Measurements from ENCODE around the gene AOX1.
"Not testable (repeated sequence)": the region's sequence is repeated elsewhere in the genome, so short reads cannot be mapped to it uniquely, and the experiment has no call there.

AOX1 gene

DNA sequence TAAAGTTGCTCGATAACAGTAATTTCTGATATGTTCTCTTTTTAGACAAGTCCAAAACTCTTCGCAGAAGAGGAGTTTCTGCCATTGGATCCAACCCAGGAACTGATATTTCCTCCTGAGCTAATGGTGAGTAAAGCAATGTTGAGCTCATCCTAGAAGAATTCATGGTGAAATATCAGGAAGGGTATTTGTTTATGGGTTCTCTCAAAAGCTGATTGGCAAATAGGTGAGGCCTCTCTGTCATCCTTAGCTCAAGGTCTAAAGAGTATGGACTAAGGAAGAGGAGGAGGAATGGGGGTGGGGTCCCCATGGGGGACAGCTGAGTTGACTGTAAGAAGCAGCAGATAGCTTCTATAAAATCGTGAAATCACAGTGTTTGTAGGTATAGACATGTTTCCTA is 18.2 kb downstream of the AOX1 start:
- DNase-seq: no peak

DNA sequence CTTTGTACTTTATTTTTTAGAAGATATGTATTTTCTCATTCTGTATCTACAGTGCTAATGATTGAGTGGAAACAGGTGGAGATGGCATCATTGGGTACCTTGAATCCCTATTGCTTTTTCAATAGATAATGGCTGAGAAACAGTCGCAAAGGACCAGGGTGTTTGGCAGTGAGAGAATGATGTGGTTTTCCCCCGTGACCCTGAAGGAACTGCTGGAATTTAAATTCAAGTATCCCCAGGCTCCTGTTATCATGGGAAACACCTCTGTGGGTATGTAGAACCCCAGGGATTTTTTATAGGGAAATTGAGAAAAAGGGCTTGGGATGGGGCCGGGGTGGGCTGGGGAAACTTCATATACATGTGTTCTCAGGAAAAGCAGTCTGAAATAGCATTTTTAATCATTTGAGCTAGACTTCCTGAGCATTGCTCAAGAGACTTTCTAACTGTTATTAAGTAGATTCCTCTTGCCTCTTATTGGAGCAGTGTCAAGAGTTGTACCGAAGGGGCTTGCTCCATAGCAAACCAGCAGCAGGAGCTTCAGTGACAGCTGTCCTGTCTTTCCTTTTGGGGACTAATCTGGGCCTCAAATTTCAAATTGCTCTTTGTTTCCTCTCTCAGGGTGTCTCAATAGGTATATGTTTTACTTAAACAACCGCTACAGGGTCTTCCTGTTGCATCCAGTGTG is 18.9 kb downstream of the AOX1 start:
- no peak for DNase-seq

DNA sequence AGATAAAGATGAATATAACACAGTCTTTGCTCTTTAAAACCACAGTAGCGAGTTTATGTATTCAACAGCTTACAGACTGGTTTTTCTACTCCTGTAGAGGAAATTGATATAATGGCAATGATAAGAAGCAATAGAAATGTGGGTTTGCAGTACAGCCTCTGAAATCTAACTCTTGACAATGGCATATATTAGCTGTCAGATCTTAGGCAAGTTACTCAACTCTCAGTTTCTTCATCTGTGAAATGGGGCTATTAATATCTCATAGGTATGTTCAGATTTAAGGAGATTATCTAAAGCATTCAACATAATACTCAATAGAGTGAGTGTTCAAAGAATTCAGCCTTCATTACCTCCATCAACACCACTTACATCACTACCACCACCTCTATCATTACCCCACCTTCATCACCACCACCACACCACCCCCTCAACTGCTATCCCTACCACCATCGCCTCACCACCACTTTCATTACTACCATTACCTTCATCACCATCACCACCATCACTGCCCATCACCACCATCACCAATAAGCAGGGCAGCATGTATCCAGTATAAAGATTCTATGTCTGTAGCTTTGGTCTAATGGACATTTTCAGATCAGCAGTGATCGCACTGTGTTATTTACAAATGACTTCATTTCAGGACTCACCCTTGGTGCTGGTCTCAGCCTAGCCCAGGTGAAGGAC is 22.7 kb downstream of the AOX1 start:
- no peak for DNase-seq

DNA sequence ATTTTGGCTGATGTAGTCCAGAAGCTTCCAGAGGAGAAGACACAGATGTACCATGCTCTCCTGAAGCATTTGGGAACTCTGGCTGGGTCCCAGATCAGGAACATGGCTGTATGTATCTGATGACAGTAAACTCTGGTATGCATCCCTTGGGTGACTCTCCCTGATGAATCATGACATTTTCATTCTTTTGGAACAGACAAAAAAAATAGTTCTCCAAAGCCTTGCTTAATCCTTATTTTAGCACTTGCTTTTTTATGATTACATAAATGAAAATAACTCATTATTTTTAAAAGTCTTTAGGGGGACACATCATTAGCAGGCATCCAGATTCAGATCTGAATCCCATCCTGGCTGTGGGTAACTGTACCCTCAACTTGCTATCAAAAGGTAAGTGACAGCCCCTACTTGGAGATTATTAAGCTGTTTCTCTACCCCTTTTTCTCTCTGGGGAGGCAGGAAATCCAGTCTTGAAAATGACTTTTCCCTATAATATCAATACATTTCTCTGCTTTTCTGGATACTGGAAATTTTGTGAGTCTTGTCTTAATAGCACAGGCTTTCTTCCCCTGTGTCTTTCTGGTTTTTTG is 23.3 kb downstream of the AOX1 start:
- DNase-seq: no peak

DNA sequence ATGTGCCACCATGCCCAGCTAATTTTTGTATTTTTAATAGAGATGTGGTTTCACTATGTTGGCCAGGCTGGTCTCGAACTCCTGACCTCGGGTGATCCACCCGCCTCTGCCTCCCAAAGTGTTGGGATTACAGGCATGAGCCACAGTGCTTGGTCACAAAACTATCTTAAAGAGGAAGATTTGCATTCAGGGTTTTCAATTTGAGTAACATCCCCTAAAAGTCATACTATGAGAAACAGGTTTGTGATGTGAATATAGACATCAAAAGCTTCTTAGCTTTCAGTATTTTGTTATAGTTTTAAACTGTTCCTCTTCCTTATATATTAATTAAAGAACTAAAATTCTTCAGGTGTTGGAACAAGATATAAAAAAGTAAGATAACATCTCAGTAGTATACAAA is 24.4 kb downstream of the AOX1 start:
- DNase-seq: not testable (repeated sequence)

DNA sequence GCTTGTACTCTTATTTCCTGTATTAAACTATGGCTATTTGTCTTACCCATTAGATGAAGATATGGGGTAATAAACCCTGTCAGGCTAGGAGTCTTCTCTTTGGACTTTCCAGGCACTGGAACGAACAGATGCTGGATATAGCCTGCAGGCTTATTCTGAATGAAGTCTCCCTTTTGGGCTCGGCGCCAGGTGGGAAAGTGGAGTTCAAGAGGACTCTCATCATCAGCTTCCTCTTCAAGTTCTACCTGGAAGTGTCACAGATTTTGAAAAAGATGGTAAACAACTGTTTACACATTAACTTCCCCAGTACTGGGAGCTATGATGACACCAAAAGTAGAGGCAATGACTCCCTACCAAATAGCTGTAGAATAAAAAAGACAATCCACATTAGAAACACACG is 27.9 kb downstream of the AOX1 start:
- DNase-seq: no peak

DNA sequence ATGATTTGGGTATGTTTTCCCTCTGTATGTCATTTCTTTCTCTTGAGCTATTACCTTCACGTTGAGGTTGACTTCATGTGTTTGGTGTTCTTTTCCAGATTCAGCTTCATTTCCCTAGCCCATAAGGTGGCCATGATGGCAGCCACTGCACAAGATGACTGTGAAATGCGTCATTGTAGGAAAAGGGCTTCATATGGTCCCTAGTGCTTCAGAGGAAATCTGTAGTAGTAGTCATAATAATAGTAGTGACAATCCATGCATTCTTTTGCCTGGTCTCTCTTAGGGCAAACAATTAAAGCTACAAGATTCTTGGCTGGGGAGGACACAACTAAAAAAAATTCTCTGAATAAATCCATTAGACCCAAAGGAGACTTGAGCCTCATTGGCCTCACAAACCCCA is 28.4 kb downstream of the AOX1 start:
- no peak for DNase-seq

DNA sequence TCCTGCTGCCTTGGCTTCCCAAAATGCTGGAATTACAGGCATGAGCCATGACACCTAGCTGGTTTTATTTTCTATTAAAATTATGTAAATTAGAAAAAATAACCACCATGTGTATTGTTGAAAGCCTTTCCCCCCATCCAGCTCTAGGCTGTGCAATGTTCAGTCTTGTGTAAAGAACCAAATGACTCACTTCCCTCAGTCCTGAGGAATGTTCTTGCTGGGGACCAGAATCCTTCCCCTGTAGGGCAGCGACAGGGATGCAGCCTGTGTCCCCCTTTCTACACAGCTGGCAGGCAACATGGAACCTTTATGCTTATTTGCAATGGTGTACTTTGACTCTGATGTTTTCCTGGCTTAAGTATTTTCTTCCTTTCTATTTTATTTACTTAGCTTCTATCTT is 29.4 kb downstream of the AOX1 start:
- DNase-seq: no peak

DNA sequence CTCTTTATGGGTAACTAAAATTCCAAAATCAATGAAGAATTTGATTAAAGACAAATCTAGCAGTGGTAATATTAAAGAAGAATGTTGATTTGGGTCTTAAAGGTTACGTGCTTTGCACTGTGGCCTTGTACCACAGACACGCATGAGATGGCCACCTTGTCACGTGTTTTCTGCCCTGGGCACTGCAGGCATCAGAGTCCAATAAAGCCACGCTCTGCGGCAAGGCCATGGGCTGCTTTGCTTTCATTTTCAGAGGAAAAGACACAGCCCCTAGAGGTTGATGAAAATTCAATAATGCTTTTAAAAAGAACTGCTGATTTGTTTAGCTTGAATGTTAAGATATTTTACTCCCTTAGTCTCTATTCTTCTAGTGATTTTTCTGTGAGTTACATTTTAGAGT is 30.4 kb downstream of the AOX1 start:
- peak; percentile 25 for DNase-seq

DNA sequence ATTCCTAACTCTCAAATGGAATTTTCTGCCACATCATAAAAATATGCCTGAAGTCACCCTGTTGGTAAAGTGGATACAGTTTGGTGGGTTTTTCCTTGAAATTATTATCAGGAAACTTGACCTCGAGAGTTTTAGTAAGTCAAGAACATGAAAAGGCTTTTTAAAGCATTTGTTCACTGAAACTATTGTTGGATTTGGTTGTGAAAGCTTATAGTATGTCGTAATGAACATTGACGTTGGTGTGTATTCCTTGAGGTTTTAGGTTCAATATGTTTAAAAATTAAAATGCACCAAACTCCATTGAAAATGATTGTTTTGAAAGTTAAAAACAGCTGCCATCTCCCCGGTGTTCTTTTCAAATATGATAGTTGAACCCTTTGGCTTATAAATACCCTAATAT is 30.8 kb downstream of the AOX1 start:
- no peak for DNase-seq

DNA sequence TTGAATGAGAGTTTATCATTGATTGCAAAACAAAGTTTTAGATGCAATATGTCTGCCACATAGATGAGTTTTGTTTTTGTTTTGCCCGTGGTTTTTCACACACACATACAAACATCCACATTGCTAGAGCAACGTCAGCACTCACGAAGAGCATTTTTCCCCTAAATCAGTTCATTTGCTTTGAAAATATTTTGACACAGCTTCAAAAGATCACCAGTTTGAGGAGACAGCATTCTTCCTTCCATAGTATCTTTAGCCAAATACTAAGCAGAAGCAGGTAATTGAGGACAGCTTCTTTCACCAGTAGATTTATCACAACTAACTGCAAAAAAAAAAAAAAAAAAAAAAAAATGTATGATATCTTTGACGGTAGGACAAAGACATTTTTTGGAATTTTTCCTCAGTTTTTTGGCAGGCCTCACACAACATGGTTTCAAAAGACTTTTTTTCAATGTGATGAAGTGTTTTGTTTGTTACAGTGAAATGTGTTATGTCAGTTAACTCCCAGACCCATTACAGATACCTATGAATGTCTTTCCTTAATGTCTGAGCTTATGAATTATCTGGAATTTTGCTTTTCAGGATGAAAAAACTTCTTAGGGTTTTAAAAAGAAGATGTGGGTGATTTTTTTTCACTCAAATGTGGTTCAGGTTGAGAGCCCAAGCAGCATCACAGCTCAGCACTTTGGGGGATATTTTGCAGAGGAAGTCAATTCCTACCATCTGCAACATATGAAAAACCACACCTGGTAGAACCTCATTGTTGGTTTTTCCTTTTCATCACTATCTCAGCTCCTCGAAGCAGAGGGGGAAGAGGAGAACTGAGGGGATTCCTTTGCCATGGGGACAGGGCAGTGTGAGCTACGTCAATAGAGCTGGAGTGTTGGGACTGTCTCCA is 31.6 kb downstream of the AOX1 start:
- DNase-seq: peak; percentile 8

DNA sequence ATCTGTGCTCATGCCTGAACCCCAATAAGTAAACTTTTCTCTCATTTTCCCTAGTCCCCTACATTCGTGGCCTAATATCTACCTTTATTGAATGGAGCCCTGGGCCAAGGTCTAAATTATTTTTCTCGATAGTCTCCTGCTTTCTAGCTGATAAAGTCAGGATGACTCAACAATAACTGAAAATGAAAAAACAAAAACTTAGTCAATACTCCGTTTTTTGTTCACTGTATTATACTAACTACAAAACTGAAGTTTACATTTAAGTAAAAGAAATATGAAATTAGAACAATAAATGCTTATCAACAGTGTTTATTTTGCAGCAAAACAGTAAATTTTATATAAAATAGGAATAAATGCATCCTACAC is 32.2 kb downstream of the AOX1 start:
- peak; percentile 17 for DNase-seq

DNA sequence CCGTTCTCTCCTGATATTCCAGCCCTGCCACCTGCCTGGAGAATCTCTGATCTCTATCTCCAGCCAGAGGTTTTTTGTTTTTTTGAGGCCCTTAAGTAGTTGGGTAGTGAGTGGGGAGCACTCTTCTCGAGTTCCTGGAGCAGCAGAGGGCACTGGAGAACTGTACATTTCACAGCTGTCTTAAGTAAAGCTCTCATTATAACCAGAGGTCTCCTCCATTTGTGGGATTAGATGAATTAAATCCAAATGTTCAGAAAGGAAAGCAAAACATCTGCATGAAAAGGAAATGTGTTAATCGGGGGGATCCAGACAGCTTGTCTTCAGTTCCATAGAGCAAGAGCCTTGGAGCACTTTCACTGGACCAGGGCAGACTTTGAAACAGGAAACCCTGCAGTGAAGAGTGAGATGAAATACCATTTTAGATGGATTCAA is 32.8 kb downstream of the AOX1 start:
- peak; percentile 65 for DNase-seq

DNA sequence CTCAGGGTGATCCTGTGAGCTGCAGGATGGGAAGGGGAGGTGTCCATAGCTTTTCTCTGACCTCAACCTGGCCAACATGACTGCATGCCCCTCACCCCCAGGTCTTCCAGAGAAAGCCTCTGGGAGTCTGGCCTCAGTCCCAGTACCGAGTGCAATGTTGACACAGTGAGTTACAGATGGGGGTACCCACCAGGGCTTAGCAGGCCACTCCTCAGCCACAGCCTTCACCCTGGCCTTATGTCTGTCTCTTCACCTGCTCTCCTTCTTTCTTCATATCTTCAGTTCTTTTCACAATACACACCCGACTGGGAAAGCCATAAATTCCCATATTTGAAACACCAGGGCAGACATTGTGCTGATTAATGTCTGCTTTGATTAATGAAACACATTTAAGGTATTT is 33.5 kb downstream of the AOX1 start:
- no peak for DNase-seq

DNA sequence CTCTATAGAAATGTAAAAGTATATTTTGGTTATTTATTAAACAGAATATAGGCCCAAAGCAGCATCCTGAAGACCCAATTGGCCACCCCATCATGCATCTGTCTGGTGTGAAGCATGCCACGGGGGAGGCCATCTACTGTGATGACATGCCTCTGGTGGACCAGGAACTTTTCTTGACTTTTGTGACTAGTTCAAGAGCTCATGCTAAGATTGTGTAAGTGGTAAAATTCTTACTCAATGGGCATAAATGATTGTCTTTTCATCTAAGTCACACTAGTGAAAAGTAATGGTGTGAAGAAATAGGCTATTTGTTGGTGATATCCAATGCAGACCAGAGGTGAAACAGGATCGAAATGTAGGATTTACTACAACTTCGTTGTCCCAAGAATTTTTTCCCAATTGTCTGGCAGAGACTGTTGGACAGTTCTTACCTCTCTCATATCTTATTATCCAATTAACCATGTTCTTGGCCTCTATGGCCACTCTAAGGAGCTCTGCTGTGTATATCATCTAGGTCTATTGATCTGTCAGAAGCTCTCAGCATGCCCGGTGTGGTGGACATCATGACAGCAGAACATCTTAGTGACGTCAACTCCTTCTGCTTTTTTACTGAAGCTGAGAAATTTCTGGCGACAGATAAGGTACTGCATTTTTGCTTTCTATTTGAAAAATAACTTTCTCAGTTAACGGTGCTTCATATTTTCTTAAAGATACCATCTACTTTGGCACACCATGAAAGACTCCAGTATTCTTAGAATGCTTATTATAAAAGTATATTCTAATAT is 35.0 kb downstream of the AOX1 start:
- no peak for DNase-seq

DNA sequence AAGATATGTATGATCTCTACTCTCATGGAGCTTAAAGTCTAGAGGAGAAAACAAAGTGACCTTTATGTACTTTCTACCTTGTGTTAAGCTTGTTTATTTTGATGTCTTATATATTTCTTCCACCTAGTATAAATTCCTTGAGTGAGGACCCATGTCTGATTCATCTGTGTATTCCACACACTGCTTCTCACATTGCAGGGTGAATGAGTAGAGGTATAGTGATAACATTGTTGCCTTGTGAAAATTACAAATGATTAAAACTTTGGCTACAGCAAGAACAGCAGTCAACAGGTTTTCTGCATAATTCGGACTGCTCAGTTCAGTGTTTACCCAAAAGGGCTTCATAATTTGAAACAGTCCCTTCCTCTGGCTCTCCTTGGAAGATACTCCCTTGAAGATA is 36.3 kb downstream of the AOX1 start:
- no peak for DNase-seq

DNA sequence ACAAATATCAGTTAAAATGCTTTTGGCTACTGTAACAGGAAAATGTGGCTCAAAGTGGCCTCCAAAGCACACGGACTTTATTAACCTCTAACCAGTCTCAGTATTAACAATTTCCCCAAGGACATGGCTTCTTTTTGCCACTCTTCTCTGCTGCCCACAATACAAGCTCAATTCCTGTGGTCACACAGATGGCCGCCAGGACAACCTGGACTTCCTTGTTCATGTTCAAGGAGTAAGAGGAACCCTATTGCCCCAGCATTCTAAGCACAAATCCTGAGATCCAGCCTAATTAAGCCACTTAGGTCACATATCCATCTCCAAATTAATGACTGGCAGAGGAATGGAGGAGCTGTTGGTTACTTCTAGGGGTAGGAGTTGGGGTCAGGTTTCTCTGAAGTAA is 38.2 kb downstream of the AOX1 start:
- no peak for DNase-seq

DNA sequence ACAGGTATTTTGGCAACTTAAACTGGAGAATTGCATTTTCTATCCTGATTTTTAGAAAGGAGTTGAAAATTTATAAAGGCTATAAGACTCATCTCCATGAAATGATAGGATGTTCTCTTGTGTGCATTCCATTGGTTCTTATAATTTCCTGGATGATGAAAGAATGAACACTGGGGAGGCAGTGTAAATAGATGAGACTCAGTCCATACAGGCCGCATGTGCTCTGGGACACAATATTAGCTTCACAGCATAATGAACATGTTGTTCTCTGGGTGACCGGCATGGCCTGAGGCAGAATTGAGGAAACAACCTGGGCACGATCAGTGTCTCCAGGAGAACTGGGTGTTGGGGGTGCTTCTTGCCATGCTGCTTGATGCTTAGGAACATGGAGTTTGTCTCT is 38.8 kb downstream of the AOX1 start:
- DNase-seq: no peak

DNA sequence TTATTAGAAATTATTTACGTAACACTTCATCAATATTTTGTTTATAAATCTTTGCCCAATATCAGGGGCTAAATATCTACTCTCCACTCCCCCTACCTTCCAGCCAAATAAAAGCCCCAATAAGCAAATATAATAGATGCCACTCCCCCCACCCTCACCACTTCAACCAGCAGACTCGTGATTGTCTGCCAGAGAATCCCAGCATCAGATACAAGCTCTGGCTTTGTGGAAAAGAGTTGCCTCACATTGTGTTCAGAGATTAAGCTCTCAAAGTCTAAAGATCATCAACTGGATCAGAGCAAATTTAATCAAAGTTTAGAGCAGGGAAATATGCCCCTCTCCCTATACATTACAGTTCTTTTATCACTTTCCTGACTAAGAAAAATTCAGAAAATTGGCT is 39.5 kb downstream of the AOX1 start:
- DNase-seq: no peak

DNA sequence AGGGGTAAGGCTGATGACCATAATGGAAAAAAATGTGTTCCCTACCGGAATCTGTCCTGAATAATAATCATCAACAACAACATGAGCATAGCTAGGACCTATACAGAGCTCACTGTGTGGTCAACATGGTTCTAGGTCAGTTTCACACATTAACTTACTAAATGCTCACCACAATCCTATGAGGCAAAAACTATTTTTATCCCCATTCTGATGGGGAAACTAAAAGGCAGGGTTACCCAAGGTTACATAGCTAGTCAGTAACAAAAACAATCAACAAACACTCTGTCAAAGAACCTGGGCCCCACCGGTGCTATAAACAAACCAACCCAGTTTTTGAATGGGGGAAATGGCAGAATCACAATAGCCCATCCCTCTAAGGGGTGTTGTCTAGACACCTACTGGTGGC is 40.1 kb downstream of the AOX1 start:
- DNase-seq: no peak

DNA sequence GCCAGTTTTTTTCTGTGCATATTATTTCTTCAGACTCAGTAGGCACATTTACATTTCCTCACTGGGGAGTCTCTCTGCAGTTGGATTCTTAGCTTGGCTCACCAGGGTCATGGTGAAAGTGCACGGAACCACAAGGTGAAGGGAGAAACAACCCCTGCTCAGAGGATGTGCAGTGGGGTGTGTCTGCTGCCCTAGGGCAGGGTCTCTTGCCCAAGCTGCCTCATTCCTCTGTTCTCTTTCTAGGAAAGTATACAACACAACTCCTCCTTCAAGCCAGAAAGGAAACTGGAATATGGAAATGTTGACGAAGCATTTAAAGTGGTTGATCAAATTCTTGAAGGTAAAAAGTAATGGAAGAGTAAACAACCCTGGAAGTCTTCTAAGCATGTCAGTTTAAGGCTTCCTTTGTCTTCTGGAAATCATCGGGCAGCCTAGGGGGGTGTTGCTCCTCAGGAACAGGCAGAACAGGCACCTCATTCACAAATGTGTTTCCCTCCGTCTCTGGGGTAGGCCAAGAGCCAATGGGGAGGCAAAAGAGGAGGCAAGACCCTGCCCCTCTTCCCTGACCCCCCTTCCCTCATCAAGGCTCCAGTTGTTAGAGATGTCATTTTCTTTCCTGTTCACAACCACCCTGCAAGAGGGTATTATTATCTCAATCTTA is 41.4 kb downstream of the AOX1 start:
- no peak for DNase-seq

DNA sequence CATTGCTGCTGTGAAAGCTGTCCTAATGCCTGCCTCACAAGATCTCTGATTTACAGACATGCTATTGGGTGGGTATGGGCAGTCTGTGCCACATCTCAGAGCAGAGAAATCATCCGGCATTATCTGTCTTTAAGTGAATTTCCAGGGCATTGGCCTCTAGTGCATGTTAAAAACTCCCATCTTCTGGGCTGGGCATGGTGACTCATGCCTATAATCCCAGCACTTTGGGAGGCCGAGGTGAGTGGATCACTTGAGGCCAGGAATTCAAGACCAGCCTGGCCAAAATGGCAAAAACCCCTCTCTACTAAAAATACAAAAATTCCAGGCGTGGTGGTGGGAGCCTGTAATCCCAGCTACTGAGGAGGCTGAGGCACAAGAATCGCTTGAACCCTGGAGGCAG is 42.6 kb downstream of the AOX1 start:
- not testable (repeated sequence) for DNase-seq

Measured in hematopoietic multipotent progenitor cell treated with erythropoietin and hydrocortisone succinate and interleukin-3 and kit ligand, for 6 days (in vitro differentiated cells).